AG09319 (cell line): ENCODE measurements around the gene IGSF22.
"Not testable (repeated sequence)": the region's sequence is repeated elsewhere in the genome, so short reads cannot be mapped to it uniquely, and the experiment has no call there.

Experiments
- DNase-seq: peaks from one replicate; pipeline ENCODE4 v3.0.0-alpha.2; 2010; ENCODE audit warnings: low read depth; ENCODE audit errors: extremely low read depth
- CTCF ChIP-seq: IDR thresholded peaks from 2 replicates; pipeline ENCODE4 v1.5.1; 2011; ENCODE audit warnings: low read depth, mild to moderate bottlenecking, inconsistent platforms, low read length, moderate library complexity

IGSF22 gene

DNA sequence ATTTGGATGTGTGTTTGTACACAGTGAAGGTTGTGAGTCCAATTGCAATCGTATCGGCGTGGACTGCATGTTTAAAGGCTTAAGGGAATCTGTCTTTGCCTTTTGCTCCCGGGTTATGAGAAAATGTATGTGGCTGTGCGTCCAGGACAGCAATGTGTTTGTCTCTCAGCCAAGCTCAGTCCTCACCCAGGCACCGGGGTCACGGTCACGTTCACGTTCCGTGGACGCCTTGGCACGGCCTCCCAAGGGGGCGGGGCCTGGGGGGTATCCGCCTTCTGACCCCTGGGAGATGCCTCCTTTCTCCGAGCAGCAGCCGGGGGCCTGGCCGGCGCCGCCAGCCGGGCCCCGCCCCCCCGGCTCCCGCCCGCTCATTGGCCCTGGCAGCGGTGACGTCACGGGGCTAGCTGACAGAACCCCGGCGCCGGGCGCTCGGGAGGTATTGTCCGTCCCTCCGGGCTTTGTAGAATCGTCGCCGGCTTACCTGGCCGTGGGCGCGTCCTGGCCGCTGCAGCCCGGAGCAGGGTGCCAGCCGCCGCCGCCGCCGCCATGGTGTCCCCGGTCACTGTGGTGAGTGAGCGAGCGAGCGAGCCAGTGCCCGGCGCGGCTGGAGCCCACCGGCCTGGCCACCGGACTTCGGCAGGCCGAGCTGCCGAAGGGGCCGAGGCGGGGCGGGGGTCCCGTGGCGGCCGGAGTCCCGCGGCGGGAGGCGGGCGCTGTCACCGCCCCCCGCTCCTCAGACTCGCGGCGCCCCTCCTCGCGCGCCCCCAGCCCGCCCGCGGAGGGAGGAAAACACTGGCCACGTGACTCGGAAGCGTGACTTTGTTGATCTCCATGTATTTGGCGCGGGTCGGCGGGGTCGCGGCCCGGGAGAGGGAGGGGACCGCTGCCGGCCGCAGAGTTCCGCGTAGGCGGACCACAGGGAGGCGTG lies 27.4 kb downstream of the IGSF22 start, which contains the start of gene TMEM86A:
TMEM86A (plus strand) TSS at position 439 of the 928 bp plus-strand sequence; CDS start at position 547, 108 bp downstream.
- DNase-seq, result peak; percentile 20
- peak; percentile 1; the same call in 1 of the 2 replicates for TF ChIP-seq CTCF

DNA sequence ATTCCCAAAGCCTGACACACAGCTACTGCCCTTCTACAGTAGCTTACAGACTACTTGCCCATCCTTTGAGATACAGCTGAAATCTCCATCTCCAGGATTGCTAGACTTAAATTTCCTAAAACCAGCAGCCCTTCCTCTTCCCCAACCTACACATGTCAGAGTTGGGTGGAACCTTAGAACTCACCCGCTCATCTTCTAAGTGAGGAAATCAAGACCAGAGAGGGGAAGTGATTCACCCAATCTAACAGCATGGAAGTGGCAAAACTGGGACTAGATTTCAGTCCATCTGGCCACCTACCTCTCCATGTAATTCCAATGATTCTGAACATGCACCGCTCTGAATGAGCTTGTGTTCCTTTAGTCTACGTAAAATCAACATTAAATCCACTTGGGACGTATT lies 28.4 kb downstream of the IGSF22 start:
- TF ChIP-seq CTCF, result no peak
- DNase-seq, result no peak

- TF ChIP-seq CTCF, result no peak
- no peak for DNase-seq
Observed at GRCh38 chr11:18696638-18697225, 29.3 kb downstream of the IGSF22 start.

GRCh38 chr11:18692941-18693760 lies 32.8 kb downstream of the IGSF22 start:
- no peak for TF ChIP-seq CTCF

DNA sequence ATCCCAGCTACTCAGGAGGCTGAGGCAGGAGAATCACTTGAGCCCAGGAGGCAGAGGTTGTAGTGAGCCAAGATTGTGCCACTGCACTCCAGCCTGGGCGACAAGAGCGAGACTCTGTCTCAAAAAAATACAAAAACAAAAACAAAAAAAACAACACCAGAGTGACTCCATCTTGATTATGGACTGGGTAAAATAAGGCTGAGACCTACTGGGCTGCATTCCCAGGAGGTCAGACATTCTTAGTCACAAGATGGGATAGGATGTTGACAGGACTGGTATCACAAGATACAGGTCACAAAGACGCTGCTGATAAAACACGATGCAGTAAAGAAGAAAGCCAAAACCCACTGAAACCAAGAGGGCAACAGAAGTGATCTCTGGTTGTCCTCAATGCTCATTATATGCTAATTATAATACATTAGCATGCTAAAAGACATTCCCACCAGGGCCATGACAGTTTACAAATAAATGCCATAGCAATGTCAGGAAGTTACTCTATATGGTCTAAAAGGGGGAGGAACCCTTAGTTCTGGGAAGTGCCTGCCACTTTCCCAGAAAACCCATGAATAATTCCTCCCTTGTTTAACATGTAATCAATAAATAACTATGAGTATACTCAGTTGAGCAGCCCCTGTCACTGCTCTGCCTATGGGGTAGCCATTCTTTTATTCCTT lies 34.4 kb downstream of the IGSF22 start:
- not testable (repeated sequence) for DNase-seq

More at GRCh38 chr11:18692941-18693760, 32.8 kb downstream of the IGSF22 start:
- no peak for DNase-seq

DNA sequence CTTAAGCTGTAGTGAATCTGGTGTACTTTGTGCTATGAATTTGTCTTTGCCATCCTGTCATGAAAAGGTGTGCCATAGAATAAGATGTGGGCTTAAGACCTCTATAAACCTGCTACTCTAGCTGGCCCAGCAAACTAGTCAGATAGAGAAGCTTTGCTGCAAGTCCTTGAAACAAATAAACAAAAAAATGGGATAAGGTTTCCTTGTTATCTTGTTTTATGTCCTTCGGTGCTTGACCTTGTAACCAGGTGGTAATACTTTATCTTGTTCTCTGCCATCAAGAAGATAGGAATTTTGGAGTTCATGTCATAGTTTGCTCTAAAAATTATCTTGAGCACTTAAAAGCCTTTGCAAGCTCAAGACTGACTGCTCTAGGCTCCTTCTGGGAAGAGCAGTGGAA lies 41.7 kb downstream of the IGSF22 start:
- no peak for DNase-seq
- TF ChIP-seq CTCF, result no peak

DNA sequence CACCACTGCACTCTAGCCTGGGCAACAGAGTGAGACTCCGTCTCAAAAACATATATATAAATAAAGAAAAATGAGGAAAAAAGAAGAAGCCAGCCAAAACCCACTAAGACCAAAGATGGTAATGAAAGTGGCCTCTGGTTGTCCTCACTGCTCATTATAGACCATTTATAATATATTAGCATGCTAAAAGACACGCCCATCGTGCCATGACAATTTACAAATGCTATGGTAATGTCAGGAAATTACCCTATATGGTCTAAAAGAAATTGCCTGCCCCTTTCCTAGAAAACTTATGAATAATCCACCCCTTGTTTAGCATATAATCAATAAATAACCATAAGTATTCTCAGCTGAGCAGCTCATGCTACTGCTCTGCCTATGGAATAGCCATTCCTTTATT lies 43.5 kb downstream of the IGSF22 start:
- no peak for DNase-seq
- TF ChIP-seq CTCF, result no peak

DNA sequence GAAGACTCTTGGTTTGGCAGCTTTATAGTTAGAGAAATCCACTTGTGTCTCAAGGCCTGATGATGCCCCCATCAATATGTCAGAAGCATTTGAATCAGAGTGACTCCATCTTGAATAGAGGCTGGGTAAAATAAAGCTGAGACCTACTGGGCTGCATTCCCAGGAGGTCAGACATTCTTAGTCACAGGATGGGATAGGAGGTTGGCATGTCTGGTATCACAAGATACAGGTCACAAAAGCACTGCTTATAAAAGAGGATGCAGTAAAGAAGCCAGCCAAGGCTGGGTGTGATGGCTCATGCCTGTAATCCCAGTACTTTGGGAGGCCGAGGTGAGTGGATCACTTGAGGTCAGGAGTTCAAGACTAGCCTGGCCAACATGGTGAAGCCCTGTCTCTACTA lies 44.0 kb downstream of the IGSF22 start:
- DNase-seq, result not testable (repeated sequence)
